Left hindlimb (tissue), 1 donor: ENCODE results near the gene FMNL1.
"Not testable (repeated sequence)": the region's sequence is repeated elsewhere in the genome, so short reads cannot be mapped to it uniquely, and the experiment has no call there.

ENCODE experiments used
- DNase-seq: peaks from one replicate; pipeline ENCODE4 v3.0.0-alpha.2; 2018

FMNL1 gene, protein sequence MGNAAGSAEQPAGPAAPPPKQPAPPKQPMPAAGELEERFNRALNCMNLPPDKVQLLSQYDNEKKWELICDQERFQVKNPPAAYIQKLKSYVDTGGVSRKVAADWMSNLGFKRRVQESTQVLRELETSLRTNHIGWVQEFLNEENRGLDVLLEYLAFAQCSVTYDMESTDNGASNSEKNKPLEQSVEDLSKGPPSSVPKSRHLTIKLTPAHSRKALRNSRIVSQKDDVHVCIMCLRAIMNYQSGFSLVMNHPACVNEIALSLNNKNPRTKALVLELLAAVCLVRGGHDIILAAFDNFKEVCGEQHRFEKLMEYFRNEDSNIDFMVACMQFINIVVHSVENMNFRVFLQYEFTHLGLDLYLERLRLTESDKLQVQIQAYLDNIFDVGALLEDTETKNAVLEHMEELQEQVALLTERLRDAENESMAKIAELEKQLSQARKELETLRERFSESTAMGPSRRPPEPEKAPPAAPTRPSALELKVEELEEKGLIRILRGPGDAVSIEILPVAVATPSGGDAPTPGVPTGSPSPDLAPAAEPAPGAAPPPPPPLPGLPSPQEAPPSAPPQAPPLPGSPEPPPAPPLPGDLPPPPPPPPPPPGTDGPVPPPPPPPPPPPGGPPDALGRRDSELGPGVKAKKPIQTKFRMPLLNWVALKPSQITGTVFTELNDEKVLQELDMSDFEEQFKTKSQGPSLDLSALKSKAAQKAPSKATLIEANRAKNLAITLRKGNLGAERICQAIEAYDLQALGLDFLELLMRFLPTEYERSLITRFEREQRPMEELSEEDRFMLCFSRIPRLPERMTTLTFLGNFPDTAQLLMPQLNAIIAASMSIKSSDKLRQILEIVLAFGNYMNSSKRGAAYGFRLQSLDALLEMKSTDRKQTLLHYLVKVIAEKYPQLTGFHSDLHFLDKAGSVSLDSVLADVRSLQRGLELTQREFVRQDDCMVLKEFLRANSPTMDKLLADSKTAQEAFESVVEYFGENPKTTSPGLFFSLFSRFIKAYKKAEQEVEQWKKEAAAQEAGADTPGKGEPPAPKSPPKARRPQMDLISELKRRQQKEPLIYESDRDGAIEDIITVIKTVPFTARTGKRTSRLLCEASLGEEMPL

DNA sequence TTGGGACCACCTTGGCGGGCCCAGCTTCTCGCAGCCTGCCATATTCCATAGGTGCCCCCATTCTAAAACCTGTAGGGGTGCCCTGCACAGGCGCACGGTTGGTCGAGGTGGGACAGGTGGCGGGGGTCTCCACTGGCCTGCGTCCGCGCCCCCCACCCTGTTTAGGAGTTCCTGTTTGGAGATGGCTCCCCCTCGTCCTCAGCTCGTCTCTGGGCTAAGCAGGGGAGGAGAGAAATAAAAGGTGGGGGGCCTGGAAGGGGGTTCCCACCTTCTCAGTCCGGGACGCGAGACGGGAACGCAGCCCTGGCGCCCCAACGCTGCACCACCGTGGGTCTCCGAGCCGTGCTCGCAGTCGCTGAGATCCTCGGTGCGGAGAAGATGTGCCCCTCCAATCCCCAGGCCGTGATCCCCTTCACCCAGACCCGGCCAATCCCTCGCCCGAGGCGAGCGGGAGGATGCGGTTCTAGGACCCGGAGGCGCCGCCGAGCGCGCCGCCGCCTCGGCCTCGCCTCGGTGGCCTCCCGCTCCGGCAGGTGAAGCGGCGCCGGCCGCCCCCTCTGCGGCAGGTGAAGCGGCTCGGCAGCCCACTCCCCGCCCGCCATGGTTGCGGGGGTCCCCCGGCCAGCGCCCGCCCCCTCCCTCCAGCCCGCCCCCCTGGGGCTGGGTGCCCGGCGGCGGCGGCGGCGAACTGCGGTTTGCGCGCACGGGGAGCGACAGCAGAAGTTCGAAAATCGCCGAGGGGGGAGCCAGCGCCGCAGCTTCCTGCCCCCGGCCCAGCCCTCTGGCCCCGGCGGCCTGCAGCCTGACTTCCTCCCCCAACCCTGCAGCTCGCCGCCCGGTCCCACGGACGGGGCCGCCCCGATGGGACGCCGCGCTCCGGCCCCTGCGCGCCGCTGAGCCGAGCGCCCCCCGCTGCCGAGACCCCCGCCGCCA is at the start of gene FMNL1:
TSS of gene FMNL1 (plus strand) at position 805 of the 933 bp plus-strand sequence. CDS start 240 bp downstream, outside the sequence.
- peak; percentile 36 for DNase-seq

DNA sequence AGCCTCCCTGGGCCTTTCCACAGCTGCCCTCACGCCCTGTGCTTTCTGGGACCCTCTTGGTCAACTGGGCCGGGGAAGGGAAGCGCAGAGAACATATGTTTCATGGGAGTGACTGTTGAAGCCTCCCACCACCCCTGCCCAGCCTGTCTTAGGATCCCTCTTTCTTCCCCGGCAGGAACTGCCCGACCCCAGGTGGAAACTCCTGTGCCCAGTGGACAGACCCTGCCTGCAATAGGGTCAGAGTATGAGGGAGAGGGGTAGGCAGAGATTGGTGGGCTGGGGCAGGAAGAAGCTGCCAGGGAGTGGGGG is 49.5 kb upstream of the FMNL1 start:
- DNase-seq, result no peak

DNA sequence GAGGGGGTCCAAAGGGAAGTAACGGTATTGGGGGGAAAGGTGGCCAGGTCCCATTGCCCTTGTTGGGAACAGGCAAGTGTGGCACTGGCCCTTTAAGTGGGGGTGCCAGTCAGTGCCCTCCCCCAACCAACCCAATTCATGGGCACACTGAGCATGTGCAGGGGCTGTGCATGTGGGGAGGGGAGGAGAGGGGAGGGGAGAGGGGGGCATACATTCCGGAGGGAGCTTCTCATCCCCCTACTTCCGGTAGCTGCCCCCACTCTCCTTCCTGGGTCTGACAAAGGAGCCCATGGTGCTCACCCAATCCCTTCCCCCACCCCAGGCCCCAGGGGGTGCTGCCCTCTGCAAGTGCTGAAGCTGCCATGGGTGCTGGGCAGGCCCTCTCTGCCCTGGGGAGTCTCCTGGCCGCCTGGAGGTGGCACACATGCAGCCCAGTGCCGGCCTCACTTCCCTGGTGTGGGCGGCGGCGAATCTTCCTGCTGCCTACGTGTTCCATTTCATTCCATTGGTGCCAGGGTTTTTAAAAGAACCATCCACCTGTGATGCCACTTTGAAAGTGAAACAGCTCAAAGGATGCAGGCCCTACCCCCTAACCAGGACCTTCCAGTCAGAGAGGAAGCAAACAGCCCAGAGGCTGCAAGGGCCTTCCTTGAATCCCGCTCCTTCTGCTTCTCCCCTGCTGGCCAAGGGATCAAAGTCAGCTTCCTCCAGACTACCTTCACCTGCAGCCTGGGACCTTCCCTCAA is 49.0 kb upstream of the FMNL1 start:
- peak; percentile 85 for DNase-seq

DNA sequence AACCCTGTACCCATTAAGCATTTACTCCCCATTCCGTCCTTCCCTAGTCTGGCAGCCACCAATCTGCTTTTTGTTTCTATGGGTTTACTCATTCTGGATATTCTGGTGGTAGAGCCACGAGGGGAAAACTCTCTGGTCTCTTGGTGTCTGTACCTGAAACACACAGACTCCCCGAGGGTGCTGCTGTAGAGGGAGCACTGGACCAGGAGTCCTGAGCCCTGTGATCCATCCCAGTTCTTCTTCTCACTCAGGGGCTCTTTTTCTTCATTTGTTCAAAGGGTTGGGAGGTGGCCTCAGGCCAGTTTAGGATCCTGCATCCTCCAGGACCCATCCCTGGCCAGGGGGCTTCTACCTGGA is 45.9 kb upstream of the FMNL1 start:
- DNase-seq, result no peak

DNA sequence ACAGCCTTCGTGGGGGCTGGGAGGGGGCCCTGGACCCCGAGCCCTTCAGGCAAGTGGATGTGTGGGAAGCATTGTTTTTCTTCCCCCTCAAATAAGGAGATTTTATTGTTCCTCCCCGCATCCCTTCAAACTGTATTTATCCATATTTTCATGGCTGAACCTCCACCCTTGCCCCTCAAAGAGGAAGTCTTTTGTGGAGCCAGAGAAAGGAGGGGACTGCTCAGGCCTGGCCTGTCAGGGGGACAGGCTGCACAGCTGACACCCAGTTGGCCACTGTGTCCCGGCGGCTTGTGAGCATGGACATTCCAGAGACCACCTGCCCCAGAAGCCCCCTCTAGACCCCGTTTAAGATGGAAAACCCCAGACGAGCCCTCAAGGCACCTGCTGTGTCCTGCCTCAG is 44.1 kb upstream of the FMNL1 start:
- DNase-seq, result no peak

DNA sequence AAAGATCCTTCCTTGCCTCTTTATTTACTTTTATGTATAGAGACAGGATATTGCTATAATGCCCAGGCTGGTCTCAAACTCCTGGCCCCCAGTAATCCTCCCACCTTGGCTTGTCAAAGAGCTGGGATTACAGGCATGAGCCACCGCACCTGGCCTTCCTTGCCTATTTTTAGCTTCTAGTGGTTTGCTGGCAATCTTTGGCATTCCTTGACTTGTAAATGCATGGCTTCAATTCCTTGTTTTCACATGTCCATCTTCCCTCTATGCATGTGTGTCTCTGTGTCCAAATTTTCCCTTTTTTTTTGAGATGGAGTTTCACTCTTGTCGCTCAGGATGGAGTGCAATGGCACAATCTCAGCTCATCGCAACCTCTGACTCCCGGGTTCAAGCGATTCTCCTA is 37.5 kb upstream of the FMNL1 start:
- no peak for DNase-seq

DNA sequence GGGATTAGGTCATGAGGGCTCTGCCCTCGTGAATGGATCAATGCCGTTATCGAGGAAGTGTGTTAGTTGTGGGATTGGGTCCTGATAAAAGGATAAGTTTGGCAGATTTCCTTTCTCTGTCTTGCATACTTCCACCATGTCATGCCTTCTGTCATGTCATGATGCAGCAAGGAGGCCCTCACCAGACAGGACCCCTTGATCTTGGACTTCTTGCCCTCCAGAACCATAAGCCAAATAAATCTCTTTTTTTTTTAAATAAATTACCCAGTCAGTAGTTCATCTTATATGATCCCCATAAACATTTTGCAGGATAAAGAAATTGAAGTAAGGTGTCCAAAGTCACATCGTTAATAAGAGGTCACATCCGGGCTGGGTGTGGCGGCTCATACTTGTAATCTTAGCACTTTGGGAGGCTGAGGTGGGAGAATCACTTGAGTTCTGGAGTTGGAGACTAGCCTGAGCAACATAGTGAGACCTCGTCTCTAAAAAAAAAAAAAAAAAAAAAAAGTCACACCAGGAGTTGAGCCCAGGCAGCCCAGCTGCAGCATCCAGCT is 34.8 kb upstream of the FMNL1 start:
- no peak for DNase-seq

DNA sequence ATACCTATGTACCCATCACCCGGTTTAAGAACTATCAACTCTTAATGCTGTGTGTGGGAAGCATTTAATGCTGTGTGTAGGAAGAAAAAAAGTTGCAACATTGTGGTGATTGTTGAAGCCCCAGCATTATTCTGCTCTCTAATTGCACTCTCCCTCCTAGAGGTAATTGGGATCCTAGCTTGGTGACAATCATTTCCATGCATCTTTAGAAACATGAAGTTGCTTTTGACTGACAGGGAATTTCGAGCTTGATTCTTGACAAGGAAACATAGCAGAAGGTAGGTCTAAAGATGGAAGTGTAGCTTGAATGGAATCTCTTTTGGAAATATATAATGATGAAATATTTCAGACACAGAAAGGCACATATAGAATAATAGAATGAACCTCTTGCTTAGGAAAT is 32.7 kb upstream of the FMNL1 start:
- no peak for DNase-seq

DNA sequence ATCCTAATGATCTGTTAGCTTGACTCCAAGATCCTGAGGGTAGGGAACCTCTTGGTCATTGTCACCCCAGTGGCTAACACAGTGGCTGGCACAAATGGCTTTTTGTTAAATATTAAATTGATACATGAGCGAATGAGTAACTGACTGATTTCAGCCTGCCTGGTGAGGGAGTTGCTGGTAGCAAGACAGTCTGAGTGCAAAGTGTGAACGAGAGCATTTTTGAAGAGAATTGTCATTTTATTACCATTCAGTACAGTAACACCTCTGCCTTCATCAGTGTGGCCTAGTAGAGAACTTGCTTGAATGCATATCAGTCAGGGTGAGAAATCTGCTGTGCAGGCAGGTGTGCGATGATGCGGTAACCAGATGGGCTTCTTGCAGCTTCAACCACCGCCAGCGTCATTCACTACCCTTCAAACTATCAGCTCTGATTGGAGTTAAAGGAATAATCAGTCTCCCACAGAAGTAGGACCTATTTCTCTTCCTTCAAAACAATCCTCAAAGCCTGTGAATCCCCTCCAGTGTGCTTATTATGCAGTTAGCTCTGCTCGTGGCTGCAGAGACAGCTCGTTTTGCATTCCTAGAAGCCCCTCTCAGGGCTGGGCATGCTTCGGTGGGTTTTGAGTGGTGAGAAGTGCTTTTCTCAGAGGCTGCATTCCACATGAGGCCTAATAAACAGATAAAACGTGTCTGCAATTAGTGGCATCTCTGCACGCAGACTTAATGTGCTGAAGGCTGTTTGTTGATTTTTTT is 31.0 kb upstream of the FMNL1 start:
- DNase-seq, result no peak

DNA sequence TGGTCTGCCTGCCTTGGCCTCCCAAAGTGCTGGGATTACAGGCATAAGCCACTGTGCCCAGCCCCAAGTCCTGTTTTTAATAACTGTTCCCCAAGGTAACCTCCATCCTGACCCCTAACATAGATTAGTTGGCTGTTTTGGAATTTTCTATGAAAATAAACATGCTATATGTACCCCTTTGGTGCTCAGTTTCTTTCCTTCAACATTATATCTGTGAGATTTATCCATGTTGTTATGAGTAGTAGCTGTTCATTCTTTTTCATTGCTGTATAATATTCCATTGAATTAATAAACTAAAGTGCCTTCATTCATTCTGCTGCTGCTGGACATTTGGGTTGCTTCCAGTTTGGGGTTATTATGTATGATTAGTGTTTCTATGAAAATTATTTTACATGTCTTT is 26.3 kb upstream of the FMNL1 start:
- no peak for DNase-seq

DNA sequence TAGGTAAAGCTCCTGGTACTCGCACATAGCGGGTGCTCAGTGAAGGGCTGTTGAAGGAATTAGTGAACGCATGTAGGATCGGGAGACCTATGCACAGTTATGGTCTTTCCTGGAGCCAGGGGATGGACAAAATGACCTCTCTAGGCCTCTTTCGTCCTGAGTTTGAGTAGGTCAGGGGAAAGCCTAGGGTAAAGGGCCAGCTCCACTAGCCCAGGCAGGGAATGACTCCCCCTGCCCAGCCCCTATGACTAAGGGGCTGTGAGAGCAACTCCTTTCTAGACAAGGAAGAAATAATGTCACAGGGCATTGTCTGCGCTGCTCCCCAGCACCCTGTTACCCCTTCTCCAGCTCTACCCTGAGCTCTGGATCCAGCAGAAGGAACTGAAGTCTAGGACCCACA is 24.6 kb upstream of the FMNL1 start:
- DNase-seq, result no peak

DNA sequence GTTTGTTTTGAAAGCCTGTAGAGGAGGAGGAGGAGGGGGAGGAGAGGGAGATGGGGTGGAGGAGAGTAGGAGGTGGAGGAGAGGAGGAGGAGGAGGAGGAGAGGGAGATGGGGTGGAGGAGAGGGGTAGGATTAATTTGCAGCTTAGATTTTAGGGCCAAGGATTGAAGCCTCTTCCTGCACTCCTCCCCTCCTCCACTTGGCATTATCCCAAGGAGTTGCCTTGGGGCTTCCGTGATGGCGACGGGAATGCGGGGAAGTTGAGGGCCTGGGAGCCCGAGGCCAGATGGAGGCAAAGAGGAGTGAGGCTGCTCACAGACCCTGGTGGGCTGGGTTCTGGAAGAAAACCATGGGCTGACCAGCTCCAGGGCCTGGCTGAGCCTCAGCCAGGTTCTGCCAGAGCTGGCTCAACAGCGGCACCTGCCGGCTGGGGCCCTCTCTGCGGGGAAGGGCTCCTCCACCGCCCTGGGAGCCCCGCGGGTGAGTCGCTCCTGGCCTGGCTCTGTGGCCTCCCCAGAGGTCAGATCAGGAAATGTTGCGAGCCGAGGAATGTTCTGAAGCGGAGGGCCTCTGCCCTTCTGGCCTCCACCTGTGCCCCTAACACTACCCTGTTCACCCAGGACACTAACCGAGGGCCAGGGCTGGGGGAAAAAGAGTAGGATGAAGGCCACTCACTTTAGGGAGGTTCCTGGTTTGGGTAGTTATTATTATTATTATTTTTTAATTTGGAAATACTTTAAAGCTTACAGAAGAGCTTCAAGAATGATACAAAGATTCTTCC is 23.9 kb upstream of the FMNL1 start:
- peak; percentile 89 for DNase-seq

DNA sequence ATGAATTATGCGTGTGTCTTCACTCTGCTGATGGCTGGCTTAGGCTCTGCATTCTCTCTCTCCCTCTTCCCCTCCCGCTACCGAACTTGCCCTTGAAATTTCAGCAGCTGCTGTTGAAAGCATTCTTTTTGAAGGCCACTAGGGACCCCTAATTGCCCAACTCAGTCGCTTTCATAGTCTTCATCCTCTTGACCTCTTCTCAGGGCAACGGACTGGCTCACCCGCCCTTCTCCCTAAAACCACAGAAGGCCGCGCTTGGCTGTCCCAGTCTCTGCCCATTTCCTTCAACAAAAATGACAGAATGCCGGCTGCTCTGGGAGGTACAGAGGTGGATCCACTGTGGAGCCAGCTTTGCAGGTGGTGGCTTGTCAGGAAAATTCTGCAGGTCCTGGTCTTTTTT is 21.0 kb upstream of the FMNL1 start:
- DNase-seq, result no peak

DNA sequence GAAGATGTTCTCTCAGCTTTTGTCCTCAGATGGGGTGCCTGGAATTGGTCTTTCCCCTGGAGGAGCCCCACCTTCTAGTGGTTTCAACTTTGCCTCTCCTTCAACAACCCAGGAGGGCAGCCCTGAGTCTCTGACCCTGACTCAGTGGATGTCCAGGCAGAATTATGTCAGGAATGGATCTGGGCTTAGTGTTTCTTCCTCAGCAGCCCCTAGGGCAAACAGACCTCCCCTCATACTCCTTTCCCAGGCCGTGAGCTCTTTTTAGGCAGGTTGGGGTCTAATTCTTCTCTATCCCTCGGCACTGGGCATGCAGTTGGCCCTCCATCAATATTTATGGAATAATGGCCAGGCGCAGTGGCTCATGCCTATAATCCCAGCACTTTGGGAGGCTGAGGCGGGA is 20.2 kb upstream of the FMNL1 start:
- no peak for DNase-seq

DNA sequence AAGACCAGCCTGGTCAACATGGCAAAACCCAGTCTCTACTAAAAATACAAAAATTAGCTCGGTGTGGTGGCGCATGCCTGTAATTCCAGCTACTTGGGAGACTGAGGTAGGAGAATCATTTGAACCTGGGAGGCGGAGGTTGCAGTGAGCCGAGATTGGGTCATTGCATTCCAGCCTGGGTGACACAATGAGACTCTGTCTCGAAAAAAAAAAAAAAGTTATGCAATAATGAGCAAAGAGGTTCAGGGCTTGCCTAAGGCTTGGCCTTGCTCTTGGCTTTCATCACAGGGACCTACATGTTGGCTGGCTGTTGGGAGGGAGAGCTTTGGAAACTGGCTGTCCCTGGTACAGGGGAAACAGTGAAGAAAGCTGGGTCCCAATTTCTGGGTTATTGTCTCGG is 19.8 kb upstream of the FMNL1 start:
- DNase-seq, result not testable (repeated sequence)

DNA sequence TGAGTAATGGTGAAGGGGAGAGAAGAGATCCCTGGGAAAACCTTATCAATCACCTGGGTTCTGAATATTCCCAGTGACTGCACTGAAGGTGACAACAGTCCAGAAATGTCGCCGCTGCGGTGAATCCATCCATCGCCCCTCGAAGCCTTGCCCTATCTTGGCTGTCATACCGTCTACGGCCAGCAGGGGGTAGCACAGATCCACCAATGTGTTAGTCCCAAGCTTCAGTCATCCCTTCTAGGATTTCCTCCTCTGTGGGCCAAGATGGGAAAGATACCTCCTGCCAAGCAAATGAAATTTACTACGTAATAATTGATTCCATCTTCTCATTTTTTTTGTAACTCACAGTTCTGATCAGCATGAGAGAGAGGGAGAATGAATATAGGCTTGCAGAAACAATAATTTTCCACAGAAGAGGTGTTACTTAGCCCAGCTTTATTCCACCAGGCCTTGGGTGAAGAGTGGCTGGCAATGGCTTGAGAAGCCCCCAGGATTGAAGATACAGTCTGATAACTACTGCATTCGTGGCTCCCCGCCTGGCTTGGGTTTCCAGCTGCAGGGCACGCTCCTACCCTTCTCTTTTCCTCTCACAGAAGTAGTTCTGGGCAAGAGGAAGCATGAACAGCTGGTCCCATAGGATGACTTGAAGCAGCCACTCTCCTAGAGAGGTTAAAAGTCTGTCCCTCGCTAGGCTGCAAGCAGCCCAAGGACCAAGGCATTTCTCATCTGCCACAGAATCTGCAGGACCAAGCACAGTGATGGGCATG is 2.6 kb upstream of the FMNL1 start:
- peak; percentile 85 for DNase-seq

DNA sequence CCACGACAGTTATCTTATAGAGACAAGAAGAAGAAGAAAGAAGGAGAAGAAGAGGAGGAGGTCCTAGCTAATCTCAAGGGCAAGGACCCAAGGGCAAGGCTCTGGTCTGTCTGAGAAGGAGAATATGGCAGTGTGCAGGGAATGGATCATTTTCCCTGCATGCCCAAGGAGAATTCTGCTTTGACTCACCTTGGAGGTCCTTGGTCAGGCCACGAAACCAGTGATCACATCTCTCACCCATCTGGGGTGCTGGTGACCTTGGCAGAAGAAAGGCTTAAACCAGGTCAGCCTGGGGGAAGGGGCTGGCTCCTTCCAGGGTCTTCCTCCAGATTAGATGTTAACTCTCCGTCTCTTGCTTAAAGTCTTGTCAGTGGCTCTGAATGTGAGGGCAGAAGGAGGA is 1.6 kb upstream of the FMNL1 start:
- DNase-seq, result no peak

DNA sequence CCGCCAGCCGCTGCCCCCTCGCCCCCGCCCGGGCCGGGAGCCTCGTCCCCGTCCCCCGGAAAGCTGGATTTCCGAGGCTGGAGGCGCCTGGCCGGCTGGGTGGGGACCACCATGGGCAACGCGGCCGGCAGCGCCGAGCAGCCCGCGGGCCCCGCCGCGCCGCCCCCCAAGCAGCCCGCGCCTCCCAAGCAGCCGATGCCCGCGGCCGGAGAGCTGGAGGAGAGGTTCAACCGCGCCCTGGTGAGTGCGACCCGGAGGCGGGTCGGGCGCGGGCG is 266 bp downstream of the FMNL1 start:
- no peak for DNase-seq

DNA sequence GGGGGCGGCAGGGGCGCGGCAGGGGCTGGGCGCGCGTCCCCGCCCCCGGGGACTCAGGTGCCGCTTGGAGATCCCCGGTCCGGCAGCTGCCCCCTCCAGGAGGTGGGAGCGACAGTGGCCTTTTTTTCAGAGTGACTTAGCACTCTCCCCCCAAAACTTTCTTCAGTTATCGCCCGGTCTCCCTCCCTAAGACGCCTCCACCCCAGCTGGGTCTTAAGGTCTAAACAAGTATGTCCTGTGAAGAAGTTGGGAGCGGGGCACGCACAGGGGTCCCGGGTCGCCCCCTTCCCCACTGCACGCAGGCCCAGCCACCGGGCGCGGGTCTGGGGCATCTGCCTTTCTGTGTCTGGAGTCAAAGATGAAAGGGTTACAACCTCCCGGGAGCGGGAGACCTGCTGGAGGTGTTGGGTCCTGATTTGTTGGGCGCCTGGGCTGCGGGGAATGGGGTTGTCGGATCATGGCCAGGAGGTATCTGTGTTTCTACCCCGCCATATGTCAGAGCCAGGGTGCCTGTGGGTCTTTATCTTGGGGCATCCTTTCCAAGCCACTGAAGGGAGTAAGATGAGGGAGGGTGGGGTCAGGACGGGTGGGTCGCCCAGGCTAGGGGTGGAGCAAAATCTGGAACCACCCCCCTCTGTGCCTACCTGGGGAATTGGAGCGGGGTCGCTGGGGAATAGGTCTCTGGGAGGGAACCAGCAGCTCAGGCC is 757 bp downstream of the FMNL1 start:
- no peak for DNase-seq
